ENCODE results near the gene CLEC12A. TPM values are rescaled to one million over a fixed set of nuclear protein-coding genes. Genes with fewer than 3 reads are reported as not detected.
"Not testable (repeated sequence)": the region's sequence is repeated elsewhere in the genome, so short reads cannot be mapped to it uniquely, and the experiment has no call there.

Gene CLEC12A
- total RNA-seq, 1 donor, result 33.7 TPM

GRCh38 chr12:10001171-10001776 is 30.1 kb downstream of the CLEC12A start:
- Histone ChIP-seq H3K4me1 (ENCODE audit: insufficient read depth, low read length) (no peaks in the 10 kb centered on the region), H3K9me3 (ENCODE audit: low read depth, low read length) (no peaks in the 10 kb centered on the region)

GRCh38 chr12:10012630-10013330 is 41.6 kb downstream of the CLEC12A start:
- Histone ChIP-seq H3K4me1 (ENCODE audit: insufficient read depth, low read length) (no peaks in the 10 kb centered on the region), H3K9me3 (ENCODE audit: low read depth, low read length) (no peaks in the 10 kb centered on the region), H3K27me3 (ENCODE audit: insufficient read depth, low read length) (no peaks in the 10 kb centered on the region), H3K4me3 (ENCODE audit: low read length) (no peak overlapping the region)

More at GRCh38 chr12:10001171-10001776, 30.1 kb downstream of the CLEC12A start:
- peaks cover 4% of the 10 kb centered on the region for H3K27me3 ChIP-seq (ENCODE audit: insufficient read depth, low read length)
- H3K4me3 ChIP-seq (ENCODE audit: low read length), result no peak overlapping the region

GRCh38 chr12:10015450-10015849 is 44.2 kb downstream of the CLEC12A start:
- Histone ChIP-seq H3K4me1 (ENCODE audit: insufficient read depth, low read length) (no peaks in the 10 kb centered on the region), H3K27me3 (ENCODE audit: insufficient read depth, low read length) (no peaks in the 10 kb centered on the region), H3K9me3 (ENCODE audit: low read depth, low read length) (no peaks in the 10 kb centered on the region), H3K4me3 (ENCODE audit: low read length) (no peak overlapping the region)

GRCh38 chr12:10016881-10017280 is 45.7 kb downstream of the CLEC12A start:
- no peaks in the 10 kb centered on the region for H3K9me3 ChIP-seq (ENCODE audit: low read depth, low read length)
- no peaks in the 10 kb centered on the region for H3K27me3 ChIP-seq (ENCODE audit: insufficient read depth, low read length)
- no peaks in the 10 kb centered on the region for H3K4me1 ChIP-seq (ENCODE audit: insufficient read depth, low read length)
- H3K4me3 ChIP-seq (ENCODE audit: low read length), result no peak overlapping the region

GRCh38 chr12:10018386-10018785 is 47.2 kb downstream of the CLEC12A start:
- Histone ChIP-seq H3K27me3 (ENCODE audit: insufficient read depth, low read length) (no peaks in the 10 kb centered on the region), H3K4me1 (ENCODE audit: insufficient read depth, low read length) (no peaks in the 10 kb centered on the region), H3K4me3 (ENCODE audit: low read length) (no peak overlapping the region), H3K9me3 (ENCODE audit: low read depth, low read length) (no peaks in the 10 kb centered on the region)

- H3K9me3 ChIP-seq (ENCODE audit: low read depth, low read length), result no peaks in the 10 kb centered on the region
Observed at GRCh38 chr12:10021342-10021741, 50.1 kb downstream of the CLEC12A start.

GRCh38 chr12:10025236-10025635 is 54.0 kb downstream of the CLEC12A start:
- H3K9me3 ChIP-seq (ENCODE audit: low read depth, low read length), result no peaks in the 10 kb centered on the region
- no peak overlapping the region for H3K4me3 ChIP-seq (ENCODE audit: low read length)
- H3K27me3 ChIP-seq (ENCODE audit: insufficient read depth, low read length), result no peaks in the 10 kb centered on the region
- peaks cover 9% of the 10 kb centered on the region for H3K4me1 ChIP-seq (ENCODE audit: insufficient read depth, low read length)

More at GRCh38 chr12:10021342-10021741, 50.1 kb downstream of the CLEC12A start:
- H3K27me3 ChIP-seq (ENCODE audit: insufficient read depth, low read length), result no peaks in the 10 kb centered on the region
- no peak overlapping the region for H3K4me3 ChIP-seq (ENCODE audit: low read length)
- H3K4me1 ChIP-seq (ENCODE audit: insufficient read depth, low read length), result no peaks in the 10 kb centered on the region

- not testable (repeated sequence) for H3K4me3 ChIP-seq (ENCODE audit: low read length); H3K9me3 ChIP-seq (ENCODE audit: low read depth, low read length); H3K27me3 ChIP-seq (ENCODE audit: insufficient read depth, low read length)
- H3K4me1 ChIP-seq (ENCODE audit: insufficient read depth, low read length), result peaks cover 12% of the 10 kb centered on the region
Observed at GRCh38 chr12:10026666-10027065, 55.5 kb downstream of the CLEC12A start.

- peaks cover 12% of the 10 kb centered on the region for H3K4me1 ChIP-seq (ENCODE audit: insufficient read depth, low read length)
- H3K27me3 ChIP-seq (ENCODE audit: insufficient read depth, low read length), result no peaks in the 10 kb centered on the region
- no peak overlapping the region for H3K4me3 ChIP-seq (ENCODE audit: low read length)
- no peaks in the 10 kb centered on the region for H3K9me3 ChIP-seq (ENCODE audit: low read depth, low read length)
Observed at GRCh38 chr12:10027311-10027710, 56.1 kb downstream of the CLEC12A start.

GRCh38 chr12:10027721-10028120 is 56.5 kb downstream of the CLEC12A start:
- H3K9me3 ChIP-seq (ENCODE audit: low read depth, low read length), result no peaks in the 10 kb centered on the region
- peaks cover 12% of the 10 kb centered on the region for H3K4me1 ChIP-seq (ENCODE audit: insufficient read depth, low read length)
- no peak overlapping the region for H3K4me3 ChIP-seq (ENCODE audit: low read length)
- no peaks in the 10 kb centered on the region for H3K27me3 ChIP-seq (ENCODE audit: insufficient read depth, low read length)

- Histone ChIP-seq H3K9me3 (ENCODE audit: low read depth, low read length) (no peaks in the 10 kb centered on the region), H3K4me1 (ENCODE audit: insufficient read depth, low read length) (peaks cover 19% of the 10 kb centered on the region), H3K4me3 (ENCODE audit: low read length) (no peak within 1 kb of the TSS), H3K27me3 (ENCODE audit: insufficient read depth, low read length) (no peaks in the 10 kb centered on the region)
Observed at GRCh38 chr12:10030446-10030845, 59.2 kb downstream of the CLEC12A start, which contains the start of gene CLEC9A. TSS of gene CLEC9A (plus strand) at chr12:10030682. CDS start at chr12:10052688, 22,006 bp downstream.

- H3K4me1 ChIP-seq (ENCODE audit: insufficient read depth, low read length), result peaks cover 19% of the 10 kb centered on the region
- no peak overlapping the region for H3K4me3 ChIP-seq (ENCODE audit: low read length)
- no peaks in the 10 kb centered on the region for H3K9me3 ChIP-seq (ENCODE audit: low read depth, low read length)
- H3K27me3 ChIP-seq (ENCODE audit: insufficient read depth, low read length), result no peaks in the 10 kb centered on the region
Observed at GRCh38 chr12:10031321-10031720, 60.1 kb downstream of the CLEC12A start.

GRCh38 chr12:10031771-10032175 is 60.6 kb downstream of the CLEC12A start:
- H3K4me3 ChIP-seq (ENCODE audit: low read length), result no peak overlapping the region
- peaks cover 19% of the 10 kb centered on the region for H3K4me1 ChIP-seq (ENCODE audit: insufficient read depth, low read length)
- H3K9me3 ChIP-seq (ENCODE audit: low read depth, low read length), result no peaks in the 10 kb centered on the region
- no peaks in the 10 kb centered on the region for H3K27me3 ChIP-seq (ENCODE audit: insufficient read depth, low read length)

GRCh38 chr12:10033783-10034545 is 62.8 kb downstream of the CLEC12A start:
- Histone ChIP-seq H3K4me3 (ENCODE audit: low read length) (no peak overlapping the region), H3K9me3 (ENCODE audit: low read depth, low read length) (no peaks in the 10 kb centered on the region), H3K27me3 (ENCODE audit: insufficient read depth, low read length) (no peaks in the 10 kb centered on the region), H3K4me1 (ENCODE audit: insufficient read depth, low read length) (peaks cover 14% of the 10 kb centered on the region)
